Adrenal gland (tissue), 12 donors: ENCODE measurements around the gene GRPEL2. TPM values are rescaled to one million over a fixed set of nuclear protein-coding genes. Genes with fewer than 3 reads are reported as not detected.

ENCODE experiments used
- DNase-seq, 7 donors: peaks; one replicate each; pipeline ENCODE4 v3.0.0-alpha.2; 2019 to 2020
- H3K27ac ChIP-seq, 5 donors: fragments of 200-600 bp; sonication (generic) in 4 of 5; 1 replicate in 3 of 5; 2 replicates in 2 of 5; pipeline versions ENCODE4 v1.5.1 to v1.8.0; 2016 to 2020; ENCODE audit warnings: mild to moderate bottlenecking in 1 of 5
- H3K27me3 ChIP-seq: fragments of 200-600 bp; 2 replicates; pipeline ENCODE4 v1.8.0; 2021
- H3K36me3 ChIP-seq, 2 donors: fragments of 200-600 bp; replicated peaks in 1 of 2; 1 replicate in 1 of 2; 2 replicates in 1 of 2; pipeline versions ENCODE4 v1.5.1 to v1.8.0; 2018 to 2022
- H3K4me1 ChIP-seq, 2 donors: fragments of 200-600 bp; replicated peaks in 1 of 2; 1 replicate in 1 of 2; 2 replicates in 1 of 2; pipeline versions ENCODE4 v1.5.1 to v1.8.0; 2018 to 2021
- H3K4me3 ChIP-seq, 4 donors: fragments of 200-600 bp; sonication (generic) in 3 of 4; one replicate each; pipeline ENCODE4 v1.5.1; 2016 to 2018
- H3K9me3 ChIP-seq, 3 donors: fragments of 200-600 bp; sonication (generic) in 1 of 3; replicated peaks in 1 of 3; 1 replicate in 2 of 3; 2 replicates in 1 of 3; pipeline versions ENCODE4 v1.5.1 to v1.8.0; 2016 to 2021
- POLR2A ChIP-seq, 2 donors: fragments of 450-650 bp; IDR thresholded peaks; one replicate each; pipeline ENCODE4 v1.6.1; 2017; ENCODE audit warnings: antibody characterized with exemption in 2 of 2, mild to moderate bottlenecking in 2 of 2, moderate library complexity in 1 of 2
- WGBS, 4 donors: extraction: QIAGEN DNeasy Blood & Tissue Kit in 2 of 4; methylation state at CpG; one replicate each; pipeline versions ENCODE4 v1.1.5 to v1.1.7; 2013 to 2017; 5-methylcytosine and 5-hydroxymethylcytosine counted together
- intact Hi-C, 2 donors: fragments of 100-400 bp; cut with DNase I; formaldehyde crosslinking; loops; one replicate each; pipeline versions ENCODE4 v1.14.1 to v1.15.0; 2022 to 2023
- polyA plus RNA-seq, 3 donors: library from polyadenylated mRNA; stranded (reverse); fragments of 200-250 nt in 2 of 3; fragments of 350-450 nt in 1 of 3; fragmentation: Illumina TruSeq in 1 of 3; extraction: RNeasy Lipid Tissue Mini Kit (QIAGEN cat#74804) in 1 of 3; gene quantifications; one replicate each; pipeline ENCODE4 v1.2.3, GENCODE V29; 2013 to 2014
- total RNA-seq, 9 donors: library from RNA; depleted of rRNA in 4 of 9; stranded (reverse); fragments of >200 nt in 4 of 9; fragments of 120-200 nt in 1 of 9; fragmentation: NEBNext Ultra II Directional in 1 of 9; extraction: Animal tissue kit (Norgen Biotek cat#: 25700) in 1 of 9; gene quantifications; one replicate each; pipeline versions ENCODE4 v1.1.0 to v1.2.4, GENCODE V29; 2013 to 2023
- TF ChIP-seq, protein P1 (sequence below), 6 experiments: fragments of 450-650 bp in 4 of 6; fragments of 200-600 bp in 2 of 6; sonication (generic) in 1 of 6; IDR thresholded peaks; 1 replicate in 5 of 6; 2 replicates in 1 of 6; pipeline versions ENCODE4 v1.5.1 to v1.8.0; 2016 to 2021; ENCODE audit warnings: antibody characterized with exemption in 6 of 6, mild to moderate bottlenecking in 2 of 6, moderate library complexity in 1 of 6
- donor health status: healthy with polysubstance abuse.
- donor health status: Bipolar disorder and iron deficiency.
- donor health status: DM: yes; HTN: yes; CAD: no.
- donor health status: DM: no; HTN: no; CAD: no.
- donor health status: DM: no; HTN: no; CAD: no.
- donor health status: DM: yes; HTN: yes; CAD: no.

GRPEL2 gene
- total and polyA plus RNA-seq, 12 donors: 3.9 to 17.4 (median 12.0) TPM

DNA sequence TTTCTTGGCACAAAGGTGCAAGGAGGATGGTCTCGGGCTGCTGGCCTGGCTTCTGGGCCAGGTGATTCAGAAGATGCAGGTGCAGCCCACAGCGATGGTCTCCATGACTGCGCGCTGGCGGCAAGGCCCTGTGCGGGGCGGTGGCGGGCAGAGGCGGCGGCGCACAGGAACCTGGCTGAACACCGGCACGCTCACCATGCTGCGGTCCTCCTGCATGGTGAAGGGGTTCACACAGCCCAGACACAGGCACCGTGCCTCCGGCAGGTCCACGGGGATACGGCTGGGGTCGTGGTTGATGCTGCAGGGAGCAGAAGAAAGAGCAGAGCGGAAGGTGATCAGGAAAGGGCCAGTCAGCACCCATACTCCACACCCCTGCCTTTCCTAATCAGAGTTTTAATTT, 29.0 kb downstream of the GRPEL2 start:
- Histone ChIP-seq H3K4me3 (no peak overlapping the region), H3K36me3 (no peaks in the 10 kb centered on the region), H3K27ac (no peak overlapping the region), H3K9me3 (no peaks in the 10 kb centered on the region), H3K27me3 (no peaks in the 10 kb centered on the region), H3K4me1 (peaks cover 0 to 20% of the 10 kb centered on the region in 2 donors)
- TF ChIP-seq, protein P1, sequence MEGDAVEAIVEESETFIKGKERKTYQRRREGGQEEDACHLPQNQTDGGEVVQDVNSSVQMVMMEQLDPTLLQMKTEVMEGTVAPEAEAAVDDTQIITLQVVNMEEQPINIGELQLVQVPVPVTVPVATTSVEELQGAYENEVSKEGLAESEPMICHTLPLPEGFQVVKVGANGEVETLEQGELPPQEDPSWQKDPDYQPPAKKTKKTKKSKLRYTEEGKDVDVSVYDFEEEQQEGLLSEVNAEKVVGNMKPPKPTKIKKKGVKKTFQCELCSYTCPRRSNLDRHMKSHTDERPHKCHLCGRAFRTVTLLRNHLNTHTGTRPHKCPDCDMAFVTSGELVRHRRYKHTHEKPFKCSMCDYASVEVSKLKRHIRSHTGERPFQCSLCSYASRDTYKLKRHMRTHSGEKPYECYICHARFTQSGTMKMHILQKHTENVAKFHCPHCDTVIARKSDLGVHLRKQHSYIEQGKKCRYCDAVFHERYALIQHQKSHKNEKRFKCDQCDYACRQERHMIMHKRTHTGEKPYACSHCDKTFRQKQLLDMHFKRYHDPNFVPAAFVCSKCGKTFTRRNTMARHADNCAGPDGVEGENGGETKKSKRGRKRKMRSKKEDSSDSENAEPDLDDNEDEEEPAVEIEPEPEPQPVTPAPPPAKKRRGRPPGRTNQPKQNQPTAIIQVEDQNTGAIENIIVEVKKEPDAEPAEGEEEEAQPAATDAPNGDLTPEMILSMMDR (IDR thresholded peaks at IDR 0.05): no peak
- WGBS, 4 donors: 94 to 97% (median 96%) methylated on average over 11 to 20 of the region's 20 CpGs
- intact Hi-C loops: loop anchor here (5.0 to 10.0 kb wide), 2 partner anchors 193 to 240 kb away; no protein-coding TSS in a partner anchor
- peak in 1 of 7 donors; percentile 42 for DNase-seq

GRCh38 chr5:149374801-149375200, 29.5 kb downstream of the GRPEL2 start:
- Histone ChIP-seq H3K27me3 (no peaks in the 10 kb centered on the region), H3K27ac (no peak overlapping the region), H3K9me3 (no peaks in the 10 kb centered on the region), H3K36me3 (no peaks in the 10 kb centered on the region), H3K4me3 (no peak overlapping the region), H3K4me1 (peaks cover 0 to 21% of the 10 kb centered on the region in 2 donors)
- no peak for TF ChIP-seq POLR2A (IDR thresholded peaks at IDR 0.05)
- TF ChIP-seq, protein P1 (IDR thresholded peaks at IDR 0.05): no peak
- DNase-seq: peak in 1 of 7 donors; percentile 39
- 68 to 84% (median 77%) methylated on average over 3 of the region's 3 CpGs for WGBS, 4 donors
- intact Hi-C loops: loop anchor here (5.0 to 10.0 kb wide), 2 partner anchors 192 to 240 kb away; no protein-coding TSS in a partner anchor

- Histone ChIP-seq H3K4me1 (peaks cover 0 to 21% of the 10 kb centered on the region in 2 donors), H3K27ac (no peak overlapping the region), H3K4me3 (no peak overlapping the region), H3K36me3 (no peaks in the 10 kb centered on the region), H3K9me3 (no peaks in the 10 kb centered on the region), H3K27me3 (no peaks in the 10 kb centered on the region)
- intact Hi-C loops: loop anchor here in 1 of 2 donors (10.0 kb wide), 1 partner anchor 239 kb away; no protein-coding TSS in a partner anchor
- peak in 1 of 7 donors; percentile 34 for DNase-seq
- TF ChIP-seq POLR2A (IDR thresholded peaks at IDR 0.05): no peak
- TF ChIP-seq, protein P1 (IDR thresholded peaks at IDR 0.05): no peak
- whole genome bisulfite sequencing, 4 donors: 87 to 95% (median 90%) methylated on average over 6 of the region's 6 CpGs
Observed at GRCh38 chr5:149375434-149375833, 30.1 kb downstream of the GRPEL2 start.

GRCh38 chr5:149376104-149376503, 30.8 kb downstream of the GRPEL2 start:
- WGBS, 4 donors: 93 to 98% (median 95%) methylated on average over 10 to 12 of the region's 12 CpGs
- Histone ChIP-seq H3K4me3 (no peak overlapping the region), H3K27ac (no peak overlapping the region), H3K27me3 (no peaks in the 10 kb centered on the region), H3K9me3 (no peaks in the 10 kb centered on the region), H3K36me3 (no peaks in the 10 kb centered on the region), H3K4me1 (peaks cover 0 to 18% of the 10 kb centered on the region in 2 donors)
- DNase-seq: peak in 1 of 7 donors; percentile 44
- intact Hi-C loops: loop anchor here in 1 of 2 donors (10.0 kb wide), 1 partner anchor 239 kb away; no protein-coding TSS in a partner anchor
- TF ChIP-seq, protein P1 (IDR thresholded peaks at IDR 0.05): no peak
- TF ChIP-seq POLR2A (IDR thresholded peaks at IDR 0.05): no peak
